Fibroblast of peridontal ligament (primary cell): ENCODE results near the gene MZB1.

ENCODE experiments used
- DNase-seq: peaks from one replicate; pipeline ENCODE4 v3.0.0-alpha.2; 2010; ENCODE audit errors: extremely low read depth

Gene MZB1, protein sequence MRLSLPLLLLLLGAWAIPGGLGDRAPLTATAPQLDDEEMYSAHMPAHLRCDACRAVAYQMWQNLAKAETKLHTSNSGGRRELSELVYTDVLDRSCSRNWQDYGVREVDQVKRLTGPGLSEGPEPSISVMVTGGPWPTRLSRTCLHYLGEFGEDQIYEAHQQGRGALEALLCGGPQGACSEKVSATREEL

GRCh38 chr5:139389701-139390638, at the start of gene MZB1:
TSS of gene MZB1 (minus strand) at chr5:139389913. CDS start at chr5:139389856, 57 bp downstream.
- DNase-seq: no peak

DNA sequence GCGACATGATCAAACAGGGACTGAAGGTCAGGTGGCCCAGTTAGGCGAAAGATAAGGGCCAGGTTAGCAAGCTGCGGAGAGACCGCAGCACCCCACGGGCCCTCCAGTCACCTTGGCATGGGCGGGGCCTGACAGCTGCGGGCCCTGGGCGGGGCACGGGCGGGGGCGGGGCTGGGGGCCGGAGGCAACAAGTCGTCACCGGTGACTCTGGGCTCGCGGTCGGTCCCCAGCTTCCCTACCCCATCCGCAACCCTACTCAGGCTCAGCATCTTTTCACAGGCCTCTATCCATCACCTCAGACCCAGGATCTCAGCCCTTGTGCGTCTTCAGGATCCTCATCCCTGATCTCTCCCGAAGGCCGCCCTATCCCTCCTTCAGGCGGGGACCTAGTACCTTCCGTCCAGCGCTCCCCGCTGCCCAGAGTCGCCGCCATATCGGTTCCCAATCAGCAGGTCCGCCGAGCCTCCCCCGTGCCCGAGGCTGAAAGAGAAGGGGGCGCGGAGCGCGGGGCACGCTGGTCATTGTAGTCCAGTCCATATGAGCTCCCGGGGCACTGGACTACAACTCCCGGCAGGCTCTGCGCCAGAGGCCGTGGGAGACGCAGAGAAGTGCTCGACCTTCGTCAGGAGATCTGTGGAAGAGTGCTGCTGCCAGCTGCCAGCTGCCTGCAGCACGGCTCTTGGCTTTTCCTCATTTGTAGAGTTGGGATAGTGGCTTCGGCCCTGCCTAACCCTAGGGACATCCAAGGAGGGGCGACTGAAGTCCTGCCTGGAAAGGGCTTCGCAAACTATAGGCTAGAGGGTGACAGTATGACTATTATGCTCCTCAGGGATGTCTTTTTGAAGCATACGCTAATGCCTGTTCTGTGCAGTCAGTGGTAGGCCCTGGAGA, 49.5 kb upstream of the MZB1 start, which contains the start of gene DNAJC18:
Gene DNAJC18, minus strand, starts transcription at position 513 of the 891 bp plus-strand sequence. Its CDS starts 80 bp downstream, at position 433.
- peak; percentile 88 for DNase-seq

DNA sequence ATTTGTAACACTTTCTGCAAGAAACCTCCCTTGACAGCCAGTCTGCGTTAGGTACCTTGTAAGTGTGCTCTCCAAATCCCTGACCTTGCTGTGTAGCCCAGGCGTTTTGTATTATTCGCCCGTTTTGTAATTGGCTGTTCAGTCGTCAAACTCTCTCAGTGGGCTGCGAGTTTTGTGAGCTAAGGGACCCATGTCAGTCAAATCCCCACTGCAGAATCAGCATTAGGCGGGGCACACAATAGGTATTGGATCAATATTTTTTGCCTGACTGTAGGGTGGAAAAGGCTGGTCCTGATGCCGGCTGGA, 48.9 kb upstream of the MZB1 start:
- no peak for DNase-seq

GRCh38 chr5:139435676-139436075, 46.0 kb upstream of the MZB1 start:
- DNase-seq: no peak

GRCh38 chr5:139431706-139432105, 42.0 kb upstream of the MZB1 start:
- DNase-seq: no peak

DNA sequence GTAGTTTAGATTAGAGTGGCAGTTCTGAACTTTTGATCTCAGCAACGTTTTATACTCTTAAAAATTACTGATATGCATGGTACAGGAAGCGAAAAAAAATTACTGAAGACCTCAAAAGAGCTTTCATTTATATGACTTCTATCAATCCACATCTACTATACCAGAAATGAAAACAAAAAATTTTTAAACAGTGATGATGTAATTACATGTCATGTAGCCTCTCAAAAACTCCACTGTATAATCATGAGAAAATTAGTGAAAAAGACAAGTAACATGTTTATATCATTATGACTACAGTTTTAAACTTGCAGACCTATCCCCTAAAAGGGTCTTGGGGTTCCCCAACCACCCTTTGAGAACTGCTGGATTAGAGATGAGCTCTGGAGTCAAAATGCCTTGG, 40.3 kb upstream of the MZB1 start:
- DNase-seq: no peak

GRCh38 chr5:139426203-139426885, 36.6 kb upstream of the MZB1 start:
- peak; percentile 83 for DNase-seq

- DNase-seq: no peak
Measured at GRCh38 chr5:139425497-139425896, 35.8 kb upstream of the MZB1 start.

GRCh38 chr5:139422307-139422893, 32.7 kb upstream of the MZB1 start:
- peak; percentile 84 for DNase-seq

DNA sequence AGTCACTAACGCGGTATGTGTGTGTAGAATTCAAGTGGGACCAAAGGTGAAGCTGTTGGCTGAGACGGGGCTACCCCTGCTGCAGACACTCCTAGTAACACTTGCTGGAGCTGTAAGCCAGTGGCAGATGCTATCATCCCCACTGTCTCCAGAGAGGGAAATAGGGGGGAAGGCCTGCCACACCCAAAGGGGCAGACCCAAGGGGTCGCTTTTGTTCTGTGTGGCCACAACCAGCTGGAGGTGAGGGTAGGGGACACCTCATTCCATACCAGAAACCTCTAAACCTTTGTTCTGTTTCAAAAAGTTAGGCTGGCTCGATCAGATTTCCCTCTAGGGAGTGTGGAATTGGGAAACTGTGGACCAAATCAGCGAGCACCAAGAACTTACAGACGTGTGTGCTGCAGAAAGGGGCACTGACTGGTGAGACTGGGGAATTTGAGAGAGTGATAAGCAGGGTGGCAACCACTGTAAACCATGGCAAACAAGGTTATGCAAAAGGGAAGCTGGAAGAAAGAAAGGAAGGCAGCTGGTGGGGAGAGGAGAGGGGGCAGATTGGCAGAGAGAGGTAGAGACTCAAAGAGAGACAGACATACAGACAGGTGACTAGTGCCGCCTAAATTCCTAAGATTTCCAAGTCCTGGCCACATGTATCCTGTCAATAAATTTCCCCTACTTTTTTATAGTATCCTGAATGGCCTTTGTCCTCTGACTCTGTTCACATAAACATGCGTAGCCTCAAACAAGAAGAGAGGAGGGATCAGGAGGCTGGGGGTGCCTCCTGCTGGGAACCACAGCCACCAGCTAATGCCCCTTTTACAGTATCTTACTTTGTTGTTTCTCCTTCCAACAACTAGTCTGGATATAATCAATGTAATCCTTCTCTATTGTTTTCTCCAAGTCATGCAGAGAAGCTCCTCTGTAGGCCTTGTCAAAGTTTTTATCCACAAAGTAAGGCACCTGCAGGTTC, 29.8 kb upstream of the MZB1 start:
- no peak for DNase-seq

- DNase-seq: no peak
Measured at GRCh38 chr5:139418793-139419192, 29.1 kb upstream of the MZB1 start.

- peak; percentile 47 for DNase-seq
Measured at GRCh38 chr5:139417214-139417613, 27.5 kb upstream of the MZB1 start.

GRCh38 chr5:139416651-139417050, 26.9 kb upstream of the MZB1 start:
- no peak for DNase-seq

DNA sequence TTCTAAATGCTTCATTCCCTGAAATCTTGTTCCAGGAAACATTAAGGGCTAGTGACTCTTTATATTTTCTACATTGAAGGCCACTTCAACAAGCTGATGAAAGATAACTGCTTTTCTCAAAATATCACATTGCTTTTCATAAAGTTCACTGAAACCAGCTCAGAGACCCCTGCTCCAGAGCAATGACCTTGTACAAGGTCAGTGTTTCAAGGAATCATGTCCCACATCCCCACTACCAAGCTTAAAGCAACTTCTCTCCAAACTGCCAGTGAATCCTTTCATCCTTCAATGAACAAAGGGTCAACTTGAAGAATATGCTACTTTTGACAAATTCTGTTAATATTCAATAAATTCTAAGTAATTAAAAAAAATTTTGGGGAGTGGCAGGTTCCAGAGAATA, 26.2 kb upstream of the MZB1 start:
- DNase-seq: no peak

DNA sequence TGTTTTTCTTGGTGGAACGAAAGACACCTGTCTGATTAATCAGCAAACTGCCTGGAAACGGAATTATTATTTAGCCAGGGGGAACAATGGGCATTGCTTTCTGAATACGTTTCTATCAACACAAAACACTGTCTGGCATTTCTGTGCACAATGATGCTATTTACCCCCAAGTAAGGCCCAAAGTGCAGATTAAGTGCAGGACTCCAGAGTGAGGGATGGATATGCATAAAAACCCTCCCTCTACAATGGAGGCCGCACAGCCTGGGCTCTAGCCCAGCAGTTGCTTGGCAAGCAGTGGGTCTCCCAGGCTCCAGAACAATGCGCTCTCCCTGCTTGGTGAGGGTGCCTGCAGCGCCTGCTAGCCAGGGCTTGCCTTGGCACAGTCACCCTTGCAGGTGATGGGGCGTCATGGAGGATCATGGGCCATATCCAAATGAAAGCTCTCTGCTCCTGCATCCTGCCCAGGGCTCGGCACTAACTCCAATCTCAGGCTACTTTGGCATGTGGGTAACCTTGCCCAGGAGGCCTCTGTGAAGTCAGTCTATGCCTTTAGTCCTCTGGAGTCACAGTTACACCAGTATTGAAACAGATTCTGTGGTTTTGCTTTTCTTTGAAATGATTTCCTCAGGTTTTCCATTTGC, 25.6 kb upstream of the MZB1 start:
- DNase-seq: no peak

GRCh38 chr5:139414581-139415130, 24.9 kb upstream of the MZB1 start:
- DNase-seq: no peak

DNA sequence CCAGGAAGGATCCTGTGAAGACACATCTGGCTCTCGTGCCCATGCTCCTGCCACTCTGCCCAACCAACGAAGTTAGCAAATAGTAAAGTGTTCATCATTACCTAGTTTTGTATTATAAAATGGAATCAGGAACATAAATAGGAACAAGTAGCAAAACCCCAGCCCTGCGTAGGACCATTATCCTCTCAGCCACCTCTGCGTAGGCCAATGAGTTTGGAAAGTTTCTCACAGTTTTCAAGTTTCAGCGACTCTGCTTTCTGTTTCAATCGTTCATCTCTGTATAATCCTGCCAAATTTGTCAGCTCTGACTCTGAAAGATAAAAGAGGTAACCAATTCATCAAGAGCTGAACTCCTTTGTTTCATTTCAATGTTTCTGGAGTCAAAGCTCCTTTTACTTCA, 24.2 kb upstream of the MZB1 start:
- no peak for DNase-seq

- DNase-seq: no peak
Measured at GRCh38 chr5:139413153-139413552, 23.4 kb upstream of the MZB1 start.
